ENCODE measurements around the gene SUN2. TPM values are rescaled to one million over a fixed set of nuclear protein-coding genes. Genes with fewer than 3 reads are reported as not detected.
A peak's percentile ranks its signal among the peaks of the same experiment; 100 is the strongest.

The SUN2 gene
- total and polyA plus RNA-seq, 10 of the 15 experiments (the other 5 are each of a cell fraction or from before 2014, with no cell fraction given): 0.18 to 107 (median 35.9) TPM

- TF ChIP-seq NFYB (IDR thresholded peaks at IDR 0.05; ENCODE audit: insufficient read depth, low read depth, low read length) (peak; percentile 78; the same call in 1 of the 2 replicates), TAF1 (IDR thresholded peaks at IDR 0.05; ENCODE audit: borderline replicate concordance, low read depth, low read length) (peak; percentile 96), MTA2 (IDR thresholded peaks at IDR 0.05; ENCODE audit: low read depth) (no peak), E2F4 (IDR thresholded peaks at IDR 0.05; ENCODE audit: low read depth, low read length) (peak; percentile 85), EP300 (IDR thresholded peaks at IDR 0.05; ENCODE audit: borderline replicate concordance in 1 of 2, control insufficient read depth in 1 of 2, low read depth in 2 of 2, low read length in 2 of 2) (peak in 1 of 2 experiments; percentile 18; a peak in 1 of 4 replicates), ZZZ3 (IDR thresholded peaks at IDR 0.05; ENCODE audit: control insufficient read depth, insufficient read length, low read depth) (no peak), TCF7 (IDR thresholded peaks at IDR 0.05; ENCODE audit: borderline replicate concordance) (no peak), CBX5 (IDR thresholded peaks at IDR 0.05; ENCODE audit: low read depth) (no peak), SMAD1 (IDR thresholded peaks at IDR 0.05; ENCODE audit: low read depth, partially characterized antibody) (peak; percentile 83), FOS (IDR thresholded peaks at IDR 0.05; ENCODE audit: borderline replicate concordance, extremely low read depth, insufficient read length) (peak; percentile 79), DPF2 (IDR thresholded peaks at IDR 0.05) (peak; percentile 100), ZNF592 (IDR thresholded peaks at IDR 0.05) (no peak), STAT3 (IDR thresholded peaks at IDR 0.05; ENCODE audit: low read depth, low read length) (0 out of 2 replicates have a peak, but pooled peaks have one; percentile 52), CHD2 (IDR thresholded peaks at IDR 0.05; ENCODE audit: borderline replicate concordance, low read depth, low read length) (peak; percentile 96), SIX5 (IDR thresholded peaks at IDR 0.05; ENCODE audit: low read depth, low read length, severe bottlenecking) (no peak), CHD4 (IDR thresholded peaks at IDR 0.05) (no peak), BACH1 (IDR thresholded peaks at IDR 0.05; ENCODE audit: borderline replicate concordance) (peak; percentile 78), KAT2A (conservative IDR thresholded peaks at IDR 0.05; ENCODE audit: control insufficient read depth, low read depth, low read length) (no peak), PAX5 (IDR thresholded peaks at IDR 0.05; ENCODE audit: borderline replicate concordance, low read depth, low read length) (peak; percentile 92; the same call in 1 of the 2 replicates), GABPA (IDR thresholded peaks at IDR 0.05; ENCODE audit: low read depth) (peak; percentile 61; the same call in 1 of the 2 replicates)
- TF ChIP-seq, protein P1, sequence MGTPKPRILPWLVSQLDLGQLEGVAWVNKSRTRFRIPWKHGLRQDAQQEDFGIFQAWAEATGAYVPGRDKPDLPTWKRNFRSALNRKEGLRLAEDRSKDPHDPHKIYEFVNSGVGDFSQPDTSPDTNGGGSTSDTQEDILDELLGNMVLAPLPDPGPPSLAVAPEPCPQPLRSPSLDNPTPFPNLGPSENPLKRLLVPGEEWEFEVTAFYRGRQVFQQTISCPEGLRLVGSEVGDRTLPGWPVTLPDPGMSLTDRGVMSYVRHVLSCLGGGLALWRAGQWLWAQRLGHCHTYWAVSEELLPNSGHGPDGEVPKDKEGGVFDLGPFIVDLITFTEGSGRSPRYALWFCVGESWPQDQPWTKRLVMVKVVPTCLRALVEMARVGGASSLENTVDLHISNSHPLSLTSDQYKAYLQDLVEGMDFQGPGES (IDR thresholded peaks at IDR 0.05): peak; percentile 93
- TF ChIP-seq, protein P2, sequence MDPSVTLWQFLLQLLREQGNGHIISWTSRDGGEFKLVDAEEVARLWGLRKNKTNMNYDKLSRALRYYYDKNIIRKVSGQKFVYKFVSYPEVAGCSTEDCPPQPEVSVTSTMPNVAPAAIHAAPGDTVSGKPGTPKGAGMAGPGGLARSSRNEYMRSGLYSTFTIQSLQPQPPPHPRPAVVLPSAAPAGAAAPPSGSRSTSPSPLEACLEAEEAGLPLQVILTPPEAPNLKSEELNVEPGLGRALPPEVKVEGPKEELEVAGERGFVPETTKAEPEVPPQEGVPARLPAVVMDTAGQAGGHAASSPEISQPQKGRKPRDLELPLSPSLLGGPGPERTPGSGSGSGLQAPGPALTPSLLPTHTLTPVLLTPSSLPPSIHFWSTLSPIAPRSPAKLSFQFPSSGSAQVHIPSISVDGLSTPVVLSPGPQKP (IDR thresholded peaks at IDR 0.05; ENCODE audit: low read depth, low read length): no peak
These were observed 50.3 kb downstream of the SUN2 start, which contains the start of gene GTPBP1 (continued) for GRCh38 chr22:38705235-38706100.

All from GM12878 (cell line).